T-helper 2 cell treated with Interferon-gamma antibody and Interleukin-4, amounts not matched to agents 100 ng/mL and 5 ng/mL, for 36 hours (primary cell): ENCODE measurements around the gene CXCL8. TPM values are rescaled to one million over a fixed set of nuclear protein-coding genes. Genes with fewer than 3 reads are reported as not detected.

Experiments
- total RNA-seq: library from RNA; stranded (reverse); gene quantifications from 2 replicates; pipeline ENCODE4 v1.2.3, GENCODE V29; 2022

The CXCL8 gene
- total RNA-seq, 1 donor from 2014 or later: 2.2 TPM

Other genes with a start within 250 kb of the CXCL8 start
- gene RASSF6, start 120.1 kb upstream of the CXCL8 start, total RNA-seq: not detected in 2 replicates
- not detected in 2 replicates for gene CXCL6, start 96.1 kb downstream of the CXCL8 start, total RNA-seq
- not detected in 2 replicates for gene PF4V1, start 112.7 kb downstream of the CXCL8 start, total RNA-seq
- not detected in 2 replicates for gene CXCL1, start 128.8 kb downstream of the CXCL8 start, total RNA-seq
- gene PF4, start 241.5 kb downstream of the CXCL8 start, total RNA-seq: not detected in 2 replicates
- gene PPBP, start 247.6 kb downstream of the CXCL8 start, total RNA-seq: not detected in 2 replicates